ENCODE measurements around the gene CXCL12. TPM values are rescaled to one million over a fixed set of nuclear protein-coding genes. Genes with fewer than 3 reads are reported as not detected.

The CXCL12 gene
- not detected in 2 replicates for total RNA-seq

GRCh38 chr10:44385026-44385695 is at the start of gene CXCL12:
Gene CXCL12, minus strand, starts transcription at chr10:44385097. Its CDS starts 92 bp downstream, at chr10:44385005.

Measured in airway epithelial cell (primary cell).